Osteoblast (primary cell): ENCODE measurements around the gene LTN1. TPM values are rescaled to one million over a fixed set of nuclear protein-coding genes. Genes with fewer than 3 reads are reported as not detected.

Experiments used
- DNase-seq: peaks from one replicate; pipeline ENCODE4 v3.0.0; 2011; ENCODE audit warnings: low spot score, mixed read lengths; ENCODE audit not compliant: insufficient read length; ENCODE audit errors: missing footprints
- H2AFZ ChIP-seq: 2 replicates; pipeline ENCODE4 v1.6.0; 2011; ENCODE audit warnings: mild to moderate bottlenecking, low read length
- H3K27ac ChIP-seq: 2 replicates; pipeline ENCODE4 v1.5.1; 2011; ENCODE audit warnings: mild to moderate bottlenecking, low read depth, low read length, moderate library complexity
- H3K27me3 ChIP-seq: 2 replicates; pipeline ENCODE4 v1.6.0; 2012; ENCODE audit warnings: mild to moderate bottlenecking, control low read depth, inconsistent platforms, low read length, moderate library complexity; ENCODE audit not compliant: insufficient read depth
- H3K36me3 ChIP-seq: 2 replicates; pipeline ENCODE4 v1.5.1; 2011; ENCODE audit warnings: mild to moderate bottlenecking, low read length, control low read depth, moderate library complexity; ENCODE audit not compliant: insufficient read depth
- H3K4me1 ChIP-seq: 2 replicates; pipeline ENCODE4 v1.5.1; 2011; ENCODE audit warnings: mild to moderate bottlenecking, low read length, control low read depth, moderate library complexity; ENCODE audit not compliant: insufficient read depth
- H3K4me2 ChIP-seq: 2 replicates; pipeline ENCODE4 v1.6.0; 2011; ENCODE audit warnings: mild to moderate bottlenecking, low read length; ENCODE audit not compliant: insufficient read depth
- H3K4me3 ChIP-seq: fragments of 200-600 bp; sonication (generic); 3 replicates; pipeline ENCODE4 v1.5.1; 2012; ENCODE audit warnings: mild to moderate bottlenecking, low read length, inconsistent platforms; ENCODE audit not compliant: insufficient read depth
- H3K79me2 ChIP-seq: 2 replicates; pipeline ENCODE4 v1.6.0; 2012; ENCODE audit warnings: mild to moderate bottlenecking, low read length, control low read depth, inconsistent platforms; ENCODE audit not compliant: insufficient read depth
- H3K9me3 ChIP-seq: 2 replicates; pipeline ENCODE4 v1.5.1; 2011; ENCODE audit warnings: low read depth, low read length, control low read depth
- H4K20me1 ChIP-seq: 2 replicates; pipeline ENCODE4 v1.6.0; 2012; ENCODE audit warnings: mild to moderate bottlenecking, low read length, control low read depth; ENCODE audit not compliant: insufficient read depth
- CTCF ChIP-seq: IDR thresholded peaks from 2 replicates; pipeline ENCODE4 v1.5.1; 2011; ENCODE audit warnings: mild to moderate bottlenecking, low read depth, low read length, moderate library complexity; ENCODE audit errors: extremely low read depth
- total RNA-seq: library from RNA; depleted of rRNA; stranded (reverse); fragments of >200 nt; gene quantifications from 2 replicates; pipeline ENCODE4 v1.2.3, GENCODE V29; 2012

Gene LTN1
- total RNA-seq, 1 donor = 27.5 TPM

GRCh38 chr21:28882345-28882744 is 110.3 kb downstream of the LTN1 start:
- Histone ChIP-seq H2AFZ (no peak overlapping the region), H3K9me3 (no peaks in the 10 kb centered on the region), H3K36me3 (peaks cover 13% of the 10 kb centered on the region), H4K20me1 (no peaks in the 10 kb centered on the region), H3K27me3 (no peaks in the 10 kb centered on the region), H3K4me3 (no peak overlapping the region), H3K4me1 (peaks cover 13% of the 10 kb centered on the region), H3K27ac (no peak overlapping the region), H3K79me2 (no peaks in the 10 kb centered on the region), H3K4me2 (no peak overlapping the region)
- TF ChIP-seq CTCF = no peak
- no peak for DNase-seq

Other genes with a start within 250 kb of the LTN1 start
- 35.1 TPM in 2 replicates for gene RWDD2B, start 26.5 kb upstream of the LTN1 start, total RNA-seq
- gene USP16, start 31.8 kb upstream of the LTN1 start, total RNA-seq = 47.4 TPM in 2 replicates
- gene CCT8, start 80.8 kb upstream of the LTN1 start, total RNA-seq = 155 and 163 TPM in 2 replicates
- gene MAP3K7CL, start 137.8 kb upstream of the LTN1 start, total RNA-seq = 15.6 and 19.9 TPM in 2 replicates